Ovary (tissue), 3 donors: ENCODE data around the gene CAPZB.

Experiments
- EP300 ChIP-seq: sonication (generic); formaldehyde crosslinking; IDR thresholded peaks from one replicate; pipeline ENCODE4 v1.6.1; 2017; ENCODE audit warnings: antibody characterized with exemption
- POLR2A ChIP-seq: fragments of 450-650 bp; IDR thresholded peaks from one replicate; pipeline ENCODE4 v1.6.1; 2017; ENCODE audit warnings: antibody characterized with exemption, mild to moderate bottlenecking, moderate library complexity
- TF ChIP-seq, protein P1 (sequence below), 3 donors: fragments of 450-650 bp in 2 of 3; fragments of 200-600 bp in 1 of 3; IDR thresholded peaks; one replicate each; pipeline versions ENCODE4 v1.5.1 to v1.8.0; 2016 to 2022; ENCODE audit warnings: antibody characterized with exemption in 3 of 3, mild to moderate bottlenecking in 1 of 3
- donor health status: DM: no; HTN: no; CAD: no.

DNA sequence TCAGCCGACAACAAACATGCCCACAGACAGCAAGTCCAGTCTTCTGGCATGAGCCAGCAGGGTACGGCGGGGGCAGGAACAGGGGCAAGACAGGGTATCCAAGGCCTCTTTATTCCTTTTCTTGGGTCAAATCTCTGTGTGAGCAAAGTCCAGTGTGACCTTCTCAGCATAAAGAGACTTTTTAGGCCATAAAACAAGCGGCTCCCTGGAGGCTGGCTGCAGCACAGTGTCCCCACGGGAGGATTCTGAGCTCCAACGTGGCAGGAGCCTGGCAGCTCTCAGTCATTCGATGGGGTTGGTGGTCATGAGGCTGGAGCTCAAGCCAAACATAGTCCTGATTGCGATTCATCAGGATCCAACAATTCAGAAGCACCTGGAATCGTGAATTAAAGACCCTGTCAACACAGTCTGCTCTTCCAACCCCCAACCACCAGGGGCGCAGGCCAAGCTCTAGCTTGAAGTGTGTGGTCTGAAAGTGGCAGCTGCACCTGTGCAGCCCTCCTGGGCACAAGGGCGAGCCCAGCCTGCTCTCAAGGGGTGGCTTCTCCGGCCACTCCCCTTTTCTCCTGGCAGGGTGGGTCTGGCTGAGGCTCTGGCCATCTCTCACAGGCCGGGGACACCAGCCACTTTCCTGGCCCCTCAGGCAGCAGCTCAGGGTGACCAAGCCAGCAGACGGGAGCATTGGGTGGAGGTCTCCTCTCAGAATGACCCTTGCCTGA lies 111.1 kb downstream of the CAPZB start:
- TF ChIP-seq, protein P1, sequence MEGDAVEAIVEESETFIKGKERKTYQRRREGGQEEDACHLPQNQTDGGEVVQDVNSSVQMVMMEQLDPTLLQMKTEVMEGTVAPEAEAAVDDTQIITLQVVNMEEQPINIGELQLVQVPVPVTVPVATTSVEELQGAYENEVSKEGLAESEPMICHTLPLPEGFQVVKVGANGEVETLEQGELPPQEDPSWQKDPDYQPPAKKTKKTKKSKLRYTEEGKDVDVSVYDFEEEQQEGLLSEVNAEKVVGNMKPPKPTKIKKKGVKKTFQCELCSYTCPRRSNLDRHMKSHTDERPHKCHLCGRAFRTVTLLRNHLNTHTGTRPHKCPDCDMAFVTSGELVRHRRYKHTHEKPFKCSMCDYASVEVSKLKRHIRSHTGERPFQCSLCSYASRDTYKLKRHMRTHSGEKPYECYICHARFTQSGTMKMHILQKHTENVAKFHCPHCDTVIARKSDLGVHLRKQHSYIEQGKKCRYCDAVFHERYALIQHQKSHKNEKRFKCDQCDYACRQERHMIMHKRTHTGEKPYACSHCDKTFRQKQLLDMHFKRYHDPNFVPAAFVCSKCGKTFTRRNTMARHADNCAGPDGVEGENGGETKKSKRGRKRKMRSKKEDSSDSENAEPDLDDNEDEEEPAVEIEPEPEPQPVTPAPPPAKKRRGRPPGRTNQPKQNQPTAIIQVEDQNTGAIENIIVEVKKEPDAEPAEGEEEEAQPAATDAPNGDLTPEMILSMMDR (IDR thresholded peaks at IDR 0.05) = no peak
- TF ChIP-seq EP300 (no peak), POLR2A (no peak)
